H1 (cell line): ENCODE measurements around the gene SRGAP2.
"Not testable (repeated sequence)": the region's sequence is repeated elsewhere in the genome, so short reads cannot be mapped to it uniquely, and the experiment has no call there.

Experiments
- ATF2 ChIP-seq: IDR thresholded peaks from 2 replicates; pipeline ENCODE4 v1.6.1; 2012; ENCODE audit warnings: low read length, inconsistent platforms
- CBX8 ChIP-seq: fragments of 300-800, 300-1000 bp; sonication (generic); IDR thresholded peaks from 2 replicates; pipeline ENCODE4 v1.7.1; 2016; ENCODE audit warnings: low read depth, low read length, borderline replicate concordance
- FOSL1 ChIP-seq: IDR thresholded peaks from 2 replicates; pipeline ENCODE4 v1.6.1; 2011; ENCODE audit warnings: mild to moderate bottlenecking, low read depth, low read length, moderate library complexity; ENCODE audit not compliant: insufficient read depth
- SIN3A ChIP-seq, 2 experiments: IDR thresholded peaks in 1 of 2; conservative IDR thresholded peaks in 1 of 2; 2 replicates each; pipeline ENCODE4 v1.6.1; 2011 to 2012; ENCODE audit warnings: low read length in 2 of 2, improper control_type of control experiment in 1 of 2, low read depth in 1 of 2, mild to moderate bottlenecking in 1 of 2
- TAF1 ChIP-seq: IDR thresholded peaks from 2 replicates; pipeline ENCODE4 v1.6.1; 2011; ENCODE audit warnings: mild to moderate bottlenecking, low read depth, low read length

GRCh38 chr1:206204159-206204511 is 794 bp downstream of the SRGAP2 start:
- TF ChIP-seq ATF2; SIN3A (conservative IDR thresholded peaks at IDR 0.05 in 1 of 2, IDR thresholded peaks at IDR 0.05 in 1 of 2; ENCODE audit: low read depth in 1 of 2, low read length in 2 of 2); FOSL1; TAF1; CBX8: not testable (repeated sequence)
